Large intestine (tissue), 3 donors: ENCODE measurements around the gene EXOSC10. TPM values are rescaled to one million over a fixed set of nuclear protein-coding genes. Genes with fewer than 3 reads are reported as not detected.
A peak's percentile ranks its signal among the peaks of the same experiment; 100 is the strongest.

ENCODE experiments used
- DNase-seq, 2 donors: peaks; one replicate each; pipeline versions ENCODE4 v3.0.0 to v3.0.0-alpha.2; 2013
- H3K27ac ChIP-seq: one replicate; pipeline ENCODE4 v1.5.1; 2013; ENCODE audit warnings: low read length
- H3K27me3 ChIP-seq: 2 replicates; pipeline ENCODE4 v1.6.1; 2013; ENCODE audit warnings: low read length; ENCODE audit not compliant: control insufficient read depth, insufficient read depth
- H3K36me3 ChIP-seq: 2 replicates; pipeline ENCODE4 v1.6.1; 2013; ENCODE audit warnings: low read length; ENCODE audit not compliant: control insufficient read depth, insufficient read depth
- H3K4me1 ChIP-seq: one replicate; pipeline ENCODE4 v1.6.1; 2013; ENCODE audit warnings: low read length; ENCODE audit not compliant: control insufficient read depth, insufficient read depth
- H3K4me3 ChIP-seq: one replicate; pipeline ENCODE4 v1.5.1; 2013; ENCODE audit warnings: low read length
- H3K9me3 ChIP-seq: one replicate; pipeline ENCODE4 v1.6.1; 2013; ENCODE audit warnings: mild to moderate bottlenecking, low read depth, low read length, moderate library complexity; ENCODE audit not compliant: control insufficient read depth
- WGBS: methylation state at CpG from one replicate; pipeline ENCODE4 v1.1.5; 2013; ENCODE audit warnings: low lambda C conversion rate; ENCODE audit not compliant: insufficient coverage; 5-methylcytosine and 5-hydroxymethylcytosine counted together
- polyA plus RNA-seq: library from polyadenylated mRNA; unstranded; fragments of 120-200 nt; gene quantifications from one replicate; pipeline ENCODE4 v1.2.1, GENCODE V29; 2013

Gene EXOSC10
- polyA plus RNA-seq, 1 donor: 66.6 TPM

- H3K36me3 ChIP-seq: peaks cover 32% of the 10 kb centered on the region
Measured at GRCh38 chr1:11062965-11063401, 36.7 kb downstream of the EXOSC10 start.

GRCh38 chr1:11061652-11062365, 37.9 kb downstream of the EXOSC10 start:
- Histone ChIP-seq H3K9me3 (no peaks in the 10 kb centered on the region), H3K27me3 (no peaks in the 10 kb centered on the region), H3K36me3 (peaks cover 32% of the 10 kb centered on the region), H3K4me1 (peaks cover 8% of the 10 kb centered on the region), H3K27ac (no peak overlapping the region), H3K4me3 (no peak overlapping the region)
- no CpG with 5 or more reads among the region's 5 CpGs for WGBS
- no peak for DNase-seq

More at GRCh38 chr1:11062965-11063401, 36.7 kb downstream of the EXOSC10 start:
- no peak for DNase-seq
- Histone ChIP-seq H3K27me3 (no peaks in the 10 kb centered on the region), H3K4me1 (peaks cover 8% of the 10 kb centered on the region), H3K27ac (no peak overlapping the region), H3K4me3 (no peak overlapping the region), H3K9me3 (no peaks in the 10 kb centered on the region)
- 100% methylated on average over 1 of the region's 3 CpGs for WGBS

- peak within 1 kb of the TSS; percentile 85 for H3K4me3 ChIP-seq
- H3K4me1 ChIP-seq: peaks cover 8% of the 10 kb centered on the region
- peak; percentile 90 to 94 for DNase-seq
- H3K36me3 ChIP-seq: peaks cover 30% of the 10 kb centered on the region
- 0% methylated on average over 1 of the region's 83 CpGs for WGBS
- no peaks in the 10 kb centered on the region for H3K27me3 ChIP-seq
- H3K9me3 ChIP-seq: no peaks in the 10 kb centered on the region
- peak within 1 kb of the TSS; percentile 57 for H3K27ac ChIP-seq
Measured at GRCh38 chr1:11059968-11060830, 39.5 kb downstream of the EXOSC10 start, which contains the start of gene SRM. Gene SRM (minus strand): TSS chr1:11060018. CDS start chr1:11059943, 75 bp downstream.

GRCh38 chr1:11059155-11059967, 40.3 kb downstream of the EXOSC10 start:
- peaks cover 8% of the 10 kb centered on the region for H3K4me1 ChIP-seq
- no peaks in the 10 kb centered on the region for H3K9me3 ChIP-seq
- no peaks in the 10 kb centered on the region for H3K27me3 ChIP-seq
- H3K4me3 ChIP-seq: peak overlapping the region; percentile 62
- no peak for DNase-seq
- WGBS: no CpG with 5 or more reads among the region's 72 CpGs
- H3K36me3 ChIP-seq: peaks cover 28% of the 10 kb centered on the region
- H3K27ac ChIP-seq: no peak overlapping the region

- no peak overlapping the region for H3K27ac ChIP-seq
Measured at GRCh38 chr1:11058595-11059154, 41.0 kb downstream of the EXOSC10 start.

GRCh38 chr1:11058026-11058425, 41.6 kb downstream of the EXOSC10 start:
- no CpG with 5 or more reads among the region's 14 CpGs for WGBS
- Histone ChIP-seq H3K36me3 (peaks cover 21% of the 10 kb centered on the region), H3K27me3 (peaks cover 2% of the 10 kb centered on the region), H3K4me1 (peaks cover 10% of the 10 kb centered on the region), H3K27ac (no peak overlapping the region), H3K9me3 (no peaks in the 10 kb centered on the region), H3K4me3 (no peak overlapping the region)
- no peak for DNase-seq

More at GRCh38 chr1:11058595-11059154, 41.0 kb downstream of the EXOSC10 start:
- Histone ChIP-seq H3K27me3 (no peaks in the 10 kb centered on the region), H3K36me3 (peaks cover 24% of the 10 kb centered on the region), H3K4me3 (peak overlapping the region; percentile 62), H3K9me3 (no peaks in the 10 kb centered on the region), H3K4me1 (peaks cover 8% of the 10 kb centered on the region)
- no CpG with 5 or more reads among the region's 28 CpGs for WGBS
- peak in 1 of 2 donors; percentile 22 for DNase-seq

- Histone ChIP-seq H3K4me1 (peaks cover 13% of the 10 kb centered on the region), H3K27me3 (peaks cover 8% of the 10 kb centered on the region), H3K4me3 (no peak overlapping the region), H3K9me3 (no peaks in the 10 kb centered on the region), H3K36me3 (peaks cover 19% of the 10 kb centered on the region), H3K27ac (no peak overlapping the region)
- 90% methylated on average over 2 of the region's 8 CpGs for WGBS
- no peak for DNase-seq
Measured at GRCh38 chr1:11057477-11057876, 42.2 kb downstream of the EXOSC10 start.

- Histone ChIP-seq H3K9me3 (no peaks in the 10 kb centered on the region), H3K27ac (no peak overlapping the region), H3K36me3 (peaks cover 19% of the 10 kb centered on the region), H3K27me3 (peaks cover 13% of the 10 kb centered on the region), H3K4me3 (no peak overlapping the region), H3K4me1 (peaks cover 13% of the 10 kb centered on the region)
- DNase-seq: no peak
- 100% methylated on average over 1 of the region's 7 CpGs for WGBS
Measured at GRCh38 chr1:11056504-11056903, 43.2 kb downstream of the EXOSC10 start.

GRCh38 chr1:11055676-11056075, 44.0 kb downstream of the EXOSC10 start:
- Histone ChIP-seq H3K4me3 (no peak overlapping the region), H3K4me1 (peaks cover 10% of the 10 kb centered on the region), H3K36me3 (peaks cover 19% of the 10 kb centered on the region), H3K27me3 (peaks cover 13% of the 10 kb centered on the region), H3K9me3 (no peaks in the 10 kb centered on the region), H3K27ac (no peak overlapping the region)
- WGBS: no CpG with 5 or more reads among the region's 12 CpGs
- no peak for DNase-seq
